Measurements from ENCODE around the gene CDC42EP3.

CDC42EP3 gene

GRCh38 chr2:37627710-37628109 is 43.7 kb downstream of the CDC42EP3 start:
- peak; percentile 88 for DNase-seq (ENCODE audit: low read depth)
- no peak overlapping the region for H3K4me3 ChIP-seq (ENCODE audit: low read length)
- no peak for TF ChIP-seq CTCF (IDR thresholded peaks at IDR 0.05; ENCODE audit: insufficient read depth, low read depth, low read length, missing control alignments)

DNA sequence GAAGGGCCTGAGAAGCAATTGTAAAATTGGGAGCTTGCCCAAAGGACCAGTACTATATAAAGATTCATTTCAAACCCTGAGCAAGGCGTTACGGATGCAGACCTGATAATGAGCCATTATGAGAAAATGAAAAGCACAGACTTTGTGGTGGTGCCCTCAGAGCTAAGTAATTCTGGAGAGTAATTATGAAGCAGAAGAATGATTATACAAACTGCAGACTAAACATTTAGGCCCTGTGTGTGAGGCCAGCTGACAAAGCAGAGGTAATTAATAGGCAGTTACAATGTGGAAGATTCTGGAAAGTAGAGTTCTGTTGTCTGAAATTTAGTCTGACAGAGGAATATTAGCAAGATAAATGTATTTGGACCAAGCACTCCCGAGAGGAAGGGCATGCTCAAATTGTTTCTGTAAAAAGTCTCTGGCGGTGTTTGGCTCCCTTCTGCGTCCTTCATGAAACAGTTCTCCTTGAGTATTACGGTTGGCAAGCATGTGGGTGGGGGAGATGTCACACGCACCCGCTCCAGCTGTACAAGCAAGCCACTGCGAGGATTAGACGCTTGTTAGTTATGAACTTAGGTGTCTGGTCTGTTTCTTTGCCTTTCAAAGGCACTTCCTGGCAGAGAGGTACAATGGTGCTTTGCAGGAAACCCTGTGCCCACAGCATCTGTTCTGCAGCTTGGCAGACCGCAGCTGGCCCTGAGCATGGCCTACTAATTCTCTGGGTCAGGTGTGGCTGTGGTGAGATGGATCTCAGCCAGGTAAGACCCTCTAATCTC is 45.5 kb downstream of the CDC42EP3 start:
- DNase-seq (ENCODE audit: low read depth), result no peak
- H3K4me3 ChIP-seq (ENCODE audit: low read length), result no peak overlapping the region
- TF ChIP-seq CTCF (IDR thresholded peaks at IDR 0.05; ENCODE audit: insufficient read depth, low read depth, low read length, missing control alignments), result no peak

- no peak for TF ChIP-seq CTCF (IDR thresholded peaks at IDR 0.05; ENCODE audit: insufficient read depth, low read depth, low read length, missing control alignments)
- no peak overlapping the region for H3K4me3 ChIP-seq (ENCODE audit: low read length)
- peak; percentile 97 for DNase-seq (ENCODE audit: low read depth)
Measured at GRCh38 chr2:37625156-37625555, 46.3 kb downstream of the CDC42EP3 start.

- DNase-seq (ENCODE audit: low read depth), result peak; percentile 86
- H3K4me3 ChIP-seq (ENCODE audit: low read length), result no peak overlapping the region
- TF ChIP-seq CTCF (IDR thresholded peaks at IDR 0.05; ENCODE audit: insufficient read depth, low read depth, low read length, missing control alignments), result no peak
Measured at GRCh38 chr2:37623971-37624900, 47.2 kb downstream of the CDC42EP3 start.

DNA sequence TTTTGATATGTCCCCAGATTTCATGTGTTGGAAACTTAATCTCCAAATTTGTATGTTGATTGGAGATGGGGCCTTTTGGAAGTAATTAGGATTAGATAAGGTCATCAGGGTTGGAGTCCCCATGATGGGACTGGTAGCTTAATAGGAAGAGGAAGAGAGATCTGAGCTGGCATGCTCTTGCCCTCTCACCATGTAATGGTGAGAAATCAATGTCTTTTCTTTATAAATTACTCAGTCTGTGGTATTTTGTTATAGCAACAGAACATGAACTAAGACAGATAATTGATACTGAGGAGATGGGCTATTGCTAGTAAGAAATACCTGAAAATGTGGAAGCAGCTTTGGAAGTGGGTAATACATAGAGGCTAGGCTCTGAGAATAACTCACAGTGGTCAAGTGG is 48.0 kb downstream of the CDC42EP3 start:
- H3K4me3 ChIP-seq (ENCODE audit: low read length), result no peak overlapping the region
- no peak for TF ChIP-seq CTCF (IDR thresholded peaks at IDR 0.05; ENCODE audit: insufficient read depth, low read depth, low read length, missing control alignments)
- no peak for DNase-seq (ENCODE audit: low read depth)

GRCh38 chr2:37622450-37623100 is 48.9 kb downstream of the CDC42EP3 start:
- TF ChIP-seq CTCF (IDR thresholded peaks at IDR 0.05; ENCODE audit: insufficient read depth, low read depth, low read length, missing control alignments), result no peak
- H3K4me3 ChIP-seq (ENCODE audit: low read length), result no peak overlapping the region
- DNase-seq (ENCODE audit: low read depth), result no peak

Measured in epithelial cell of esophagus (primary cell).